A549 (cell line): ENCODE data around the gene ARHGAP25. TPM values are rescaled to one million over a fixed set of nuclear protein-coding genes. Genes with fewer than 3 reads are reported as not detected.

Experiments used
- ATAC-seq, 2 experiments: fragments of 200-7000 bp in 1 of 2; fragments of >200 bp in 1 of 2; cut with Nextera tagmentation in 1 of 2; cut with Tn5 transposase in 1 of 2; 3 replicates each; pipeline versions ENCODE4 v1.8.0 to v1.9.1; 2018 to 2020; ENCODE audit warnings: mild to moderate bottlenecking in 1 of 2, moderate library complexity in 1 of 2
- CTCF ChIA-PET: fragments of 300-600 bp; sonication (Branson Sonifier 250); formaldehyde crosslinking; extraction: SDS; loops from one replicate; lab custom pipeline; 2021; ENCODE audit warnings: antibody characterized with exemption, inconsistent platforms; lab: Yijun Ruan, JAX
- POLR2A ChIA-PET: fragments of 350-600 bp; formaldehyde crosslinking; extraction: SDS; loops from one replicate; lab custom pipeline; 2021; ENCODE audit warnings: antibody characterized with exemption, inconsistent platforms; lab: Yijun Ruan, JAX
- DNase-seq, 2 experiments: peaks; one replicate each; pipeline versions ENCODE4 v3.0.0 to v3.0.0-alpha.2; 2011 to 2016; ENCODE audit warnings: low read depth in 1 of 2, low spot score in 1 of 2
- FAIRE-seq: peaks from 2 replicates; lab custom pipeline; 2011; peaks lifted over from hg19 to GRCh38; lab: Jason Lieb, UNC
- H3K27ac ChIP-seq, 2 experiments: fragments of >200 bp; sonication (Bioruptor Twin); formaldehyde crosslinking; 3 replicates each; pipeline ENCODE4 v1.5.1; 2016 to 2017
- H3K4me1 ChIP-seq: fragments of >200 bp; sonication (Bioruptor Twin); formaldehyde crosslinking; 3 replicates; pipeline ENCODE4 v1.6.1; 2016
- H3K4me2 ChIP-seq: fragments of >200 bp; sonication (Bioruptor Twin); formaldehyde crosslinking; 3 replicates; pipeline ENCODE4 v1.6.1; 2016
- H3K4me3 ChIP-seq: fragments of >200 bp; sonication (Bioruptor Twin); formaldehyde crosslinking; 3 replicates; pipeline ENCODE4 v1.5.1; 2016
- H3K9me3 ChIP-seq: fragments of >200 bp; sonication (Bioruptor Twin); formaldehyde crosslinking; 3 replicates; pipeline ENCODE4 v1.6.1; 2016
- BHLHE40 ChIP-seq: IDR thresholded peaks from 2 replicates; pipeline ENCODE4 v1.6.1; 2012; ENCODE audit warnings: low read depth, low read length, inconsistent platforms
- CBX2 ChIP-seq: fragments of 200-600 bp; sonication (generic); IDR thresholded peaks from 2 replicates; pipeline ENCODE4 v1.6.1; 2016; ENCODE audit warnings: low read depth, mild to moderate bottlenecking, borderline replicate concordance
- CBX8 ChIP-seq: fragments of 200-600 bp; sonication (generic); IDR thresholded peaks from 2 replicates; pipeline ENCODE4 v1.6.1; 2016
- CEBPB ChIP-seq, 2 experiments: fragments of >200 bp in 1 of 2; sonication (Bioruptor Twin) in 1 of 2; formaldehyde crosslinking in 1 of 2; IDR thresholded peaks; 2 replicates each; pipeline ENCODE4 v1.6.1; 2012 to 2016
- CHD2 ChIP-seq: fragments of 150-350 bp; IDR thresholded peaks from 2 replicates; pipeline ENCODE4 v1.6.1; 2014; ENCODE audit warnings: low read length; ENCODE audit not compliant: partially characterized antibody
- CHD4 ChIP-seq: fragments of 200-600 bp; sonication (generic); IDR thresholded peaks from 2 replicates; pipeline ENCODE4 v1.6.1; 2016; ENCODE audit warnings: antibody characterized with exemption, mild to moderate bottlenecking, borderline replicate concordance
- EHMT2 ChIP-seq: fragments of 200-600 bp; sonication (generic); IDR thresholded peaks from 2 replicates; pipeline ENCODE4 v1.6.1; 2016; ENCODE audit warnings: antibody characterized with exemption, low read depth, mild to moderate bottlenecking, moderate library complexity
- ESRRA ChIP-seq: fragments of 150-350 bp; IDR thresholded peaks from 2 replicates; pipeline ENCODE4 v1.6.1; 2014; ENCODE audit warnings: mild to moderate bottlenecking, low read length, borderline replicate concordance
- FOXS1 ChIP-seq: fragments of 250-450 bp; sonication (Bioruptor Pico); IDR thresholded peaks from 2 replicates; pipeline ENCODE4 v1.5.0; 2020; ENCODE audit warnings: mild to moderate bottlenecking, moderate library complexity
- HDAC2 ChIP-seq: fragments of 200-600 bp; sonication (generic); IDR thresholded peaks from 2 replicates; pipeline ENCODE4 v1.6.1; 2016
- HEYL ChIP-seq: fragments of 250-450 bp; sonication (Bioruptor Pico); IDR thresholded peaks from 2 replicates; pipeline ENCODE4 v1.8.0; 2021; ENCODE audit warnings: mild to moderate bottlenecking, moderate library complexity
- HOXA7 ChIP-seq: fragments of 250-450 bp; sonication (Bioruptor Pico); IDR thresholded peaks from 2 replicates; pipeline ENCODE4 v1.5.0; 2020; ENCODE audit warnings: mild to moderate bottlenecking, moderate library complexity
- HOXB13 ChIP-seq: fragments of 250-450 bp; sonication (Bioruptor Pico); IDR thresholded peaks from 2 replicates; pipeline ENCODE4 v1.5.0; 2020; ENCODE audit warnings: low read depth, mild to moderate bottlenecking, moderate library complexity
- JUN ChIP-seq, 2 experiments: fragments of >200 bp; sonication (Bioruptor Twin); formaldehyde crosslinking; IDR thresholded peaks; 2 replicates in 1 of 2; 3 replicates in 1 of 2; pipeline ENCODE4 v1.6.1; 2016 to 2017
- JUNB ChIP-seq: fragments of >200 bp; sonication (Bioruptor Twin); formaldehyde crosslinking; IDR thresholded peaks from 2 replicates; pipeline ENCODE4 v1.6.1; 2016
- KDM1A ChIP-seq: fragments of 200-600 bp; sonication (generic); IDR thresholded peaks from 2 replicates; pipeline ENCODE4 v1.6.1; 2016; ENCODE audit warnings: low read depth, mild to moderate bottlenecking
- MAZ ChIP-seq: fragments of 150-350 bp; IDR thresholded peaks from 2 replicates; pipeline ENCODE4 v1.6.1; 2014; ENCODE audit warnings: antibody characterized with exemption, low read depth, low read length, borderline replicate concordance
- MYC ChIP-seq: IDR thresholded peaks from 2 replicates; pipeline ENCODE4 v1.6.1; 2012; ENCODE audit warnings: mild to moderate bottlenecking, inconsistent platforms, low read length, improper control_type of control experiment, borderline replicate concordance
- PHF8 ChIP-seq: fragments of 200-600 bp; sonication (generic); IDR thresholded peaks from 2 replicates; pipeline ENCODE4 v1.6.1; 2016; ENCODE audit warnings: low read depth, mild to moderate bottlenecking, antibody characterized with exemption, moderate library complexity, borderline replicate concordance
- RAD21 ChIP-seq, 2 experiments: fragments of >200 bp in 1 of 2; sonication (Bioruptor Twin) in 1 of 2; formaldehyde crosslinking in 1 of 2; IDR thresholded peaks in 1 of 2; conservative IDR thresholded peaks in 1 of 2; 2 replicates in 1 of 2; 3 replicates in 1 of 2; pipeline ENCODE4 v1.6.1; 2012 to 2018; ENCODE audit warnings: inconsistent platforms in 1 of 2
- RFX5 ChIP-seq: fragments of 450-650 bp; IDR thresholded peaks from 2 replicates; pipeline ENCODE4 v1.7.1; 2014; ENCODE audit warnings: antibody characterized with exemption, mild to moderate bottlenecking, moderate library complexity
- SREBF2 ChIP-seq: fragments of 450-650 bp; IDR thresholded peaks from 2 replicates; pipeline ENCODE4 v1.6.1; 2014; ENCODE audit warnings: mild to moderate bottlenecking, moderate library complexity
- ZC3H11A ChIP-seq: fragments of 450-650 bp; IDR thresholded peaks from 2 replicates; pipeline ENCODE4 v1.6.1; 2014; ENCODE audit warnings: antibody characterized with exemption, mild to moderate bottlenecking
- WGBS: methylation state at CpG from one replicate; pipeline ENCODE4 v1.1.6; 2017; ENCODE audit errors: missing lambda C conversion rate; 5-methylcytosine and 5-hydroxymethylcytosine counted together
- polyA plus RNA-seq, 4 experiments: library from polyadenylated mRNA; depleted of rRNA in 3 of 4; stranded (reverse); fragments of >200 nt; fragmentation: RNase III in 1 of 4; extraction: RNeasy Plus Mini Kit Qiagen cat#74134 plus additional on column Dnase treatment in 1 of 4; gene quantifications; 2 replicates in 3 of 4; 3 replicates in 1 of 4; pipeline ENCODE4 v1.2.3, GENCODE V29; 2011 to 2017
- TF ChIP-seq, protein P1 (sequence below): fragments of 250-450 bp; sonication (Bioruptor Pico); IDR thresholded peaks from 2 replicates; pipeline ENCODE4 v1.5.0; 2021; ENCODE audit warnings: mild to moderate bottlenecking, moderate library complexity, borderline replicate concordance
- TF ChIP-seq, protein P2 (sequence below): IDR thresholded peaks from 2 replicates; pipeline ENCODE4 v1.6.1; 2012
- TF ChIP-seq, protein P3 (sequence below): fragments of >200 bp; sonication (Bioruptor Twin); formaldehyde crosslinking; IDR thresholded peaks from 3 replicates; pipeline ENCODE4 v1.6.1; 2016

ARHGAP25 gene
- polyA plus RNA-seq, 2 of the 4 experiments (the other 2 are of a cell fraction) = 0.50 to 2.4 TPM

DNA sequence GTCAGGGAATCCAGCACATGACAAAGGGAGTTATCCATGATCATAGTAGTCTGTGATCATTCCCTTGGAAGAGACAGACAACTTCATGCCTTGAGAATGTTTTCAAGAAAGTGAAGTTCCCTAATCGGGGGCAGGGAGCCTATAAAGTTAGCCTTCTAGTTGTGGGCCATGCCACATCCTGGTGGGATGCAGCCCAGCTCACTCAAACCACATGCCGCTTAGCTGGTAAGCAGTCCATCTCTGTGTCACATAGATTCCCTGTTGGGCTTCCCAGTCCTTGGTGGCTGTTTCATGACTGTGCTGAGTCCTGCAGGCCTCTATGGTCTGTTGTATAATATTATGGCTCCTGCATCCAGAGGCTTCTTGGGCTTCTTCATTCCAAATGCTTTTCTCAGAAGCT lies 11.4 kb upstream of the ARHGAP25 start:
- Histone ChIP-seq H3K27ac (no peak overlapping the region), H3K9me3 (no peaks in the 10 kb centered on the region), H3K4me3 (no peak overlapping the region), H3K4me1 (0 out of 3 replicates have a peak, but pooled peaks cover 4% of the 10 kb centered on the region), H3K4me2 (no peak overlapping the region)
- ChIA-PET POLR2A (no interaction called here), CTCF (interaction anchor here (0.6 to 7.0 kb wide), 11 partner anchors 14 to 282 kb away, joined by 3 to 31 read pairs (median 5); no protein-coding TSS in a partner anchor)
- DNase-seq = no peak
- FAIRE-seq = no peak
- WGBS = 58% methylated on average over 2 of the region's 2 CpGs
- no peak for TF ChIP-seq BHLHE40
- no peak for TF ChIP-seq HOXA7 (CRISPR knock-in tag)
- no peak for TF ChIP-seq CHD2
- TF ChIP-seq FOXS1 (CRISPR knock-in tag) = no peak
- TF ChIP-seq EHMT2 = no peak
- TF ChIP-seq, protein P1, sequence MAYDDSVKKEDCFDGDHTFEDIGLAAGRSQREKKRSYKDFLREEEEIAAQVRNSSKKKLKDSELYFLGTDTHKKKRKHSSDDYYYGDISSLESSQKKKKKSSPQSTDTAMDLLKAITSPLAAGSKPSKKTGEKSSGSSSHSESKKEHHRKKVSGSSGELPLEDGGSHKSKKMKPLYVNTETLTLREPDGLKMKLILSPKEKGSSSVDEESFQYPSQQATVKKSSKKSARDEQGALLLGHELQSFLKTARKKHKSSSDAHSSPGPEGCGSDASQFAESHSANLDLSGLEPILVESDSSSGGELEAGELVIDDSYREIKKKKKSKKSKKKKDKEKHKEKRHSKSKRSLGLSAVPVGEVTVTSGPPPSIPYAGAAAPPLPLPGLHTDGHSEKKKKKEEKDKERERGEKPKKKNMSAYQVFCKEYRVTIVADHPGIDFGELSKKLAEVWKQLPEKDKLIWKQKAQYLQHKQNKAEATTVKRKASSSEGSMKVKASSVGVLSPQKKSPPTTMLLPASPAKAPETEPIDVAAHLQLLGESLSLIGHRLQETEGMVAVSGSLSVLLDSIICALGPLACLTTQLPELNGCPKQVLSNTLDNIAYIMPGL (CRISPR knock-in tag) = no peak
- no peak for TF ChIP-seq JUN (IDR thresholded peaks at IDR 0.05)
- no peak for TF ChIP-seq MAZ
- TF ChIP-seq ESRRA = no peak
- TF ChIP-seq SREBF2 = no peak
- TF ChIP-seq CBX2 = no peak
- no peak for TF ChIP-seq KDM1A
- TF ChIP-seq RFX5 = no peak
- TF ChIP-seq RAD21 (conservative IDR thresholded peaks at IDR 0.05 in 1 of 2, IDR thresholded peaks at IDR 0.05 in 1 of 2) = no peak
- TF ChIP-seq JUNB = no peak
- TF ChIP-seq HDAC2 = no peak
- TF ChIP-seq, protein P2, sequence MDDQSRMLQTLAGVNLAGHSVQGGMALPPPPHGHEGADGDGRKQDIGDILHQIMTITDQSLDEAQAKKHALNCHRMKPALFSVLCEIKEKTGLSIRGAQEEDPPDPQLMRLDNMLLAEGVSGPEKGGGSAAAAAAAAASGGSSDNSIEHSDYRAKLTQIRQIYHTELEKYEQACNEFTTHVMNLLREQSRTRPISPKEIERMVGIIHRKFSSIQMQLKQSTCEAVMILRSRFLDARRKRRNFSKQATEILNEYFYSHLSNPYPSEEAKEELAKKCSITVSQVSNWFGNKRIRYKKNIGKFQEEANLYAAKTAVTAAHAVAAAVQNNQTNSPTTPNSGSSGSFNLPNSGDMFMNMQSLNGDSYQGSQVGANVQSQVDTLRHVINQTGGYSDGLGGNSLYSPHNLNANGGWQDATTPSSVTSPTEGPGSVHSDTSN = no peak
- TF ChIP-seq MYC = no peak
- ATAC-seq = no peak; a peak in 1 of 6 replicates

DNA sequence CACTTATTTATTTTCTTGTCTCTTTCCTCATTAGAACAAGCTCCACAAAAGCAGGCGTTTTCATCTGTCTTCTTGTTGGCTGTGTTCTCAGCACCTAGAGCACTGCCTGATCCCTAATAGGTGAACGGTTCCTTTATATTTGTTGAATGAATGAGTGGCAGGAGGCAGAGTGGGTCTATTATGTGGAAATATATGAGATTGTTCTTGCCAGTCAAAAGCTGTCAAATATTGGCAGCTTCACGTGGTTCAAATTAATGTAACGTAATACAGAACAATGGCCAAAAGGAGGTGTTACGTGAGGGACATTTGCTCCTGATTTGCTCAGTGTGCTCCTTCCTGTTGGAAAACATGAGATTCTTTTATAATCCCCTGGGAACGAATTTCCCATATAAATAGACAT lies 8.5 kb upstream of the ARHGAP25 start:
- ChIA-PET POLR2A (no interaction called here), CTCF (interaction anchor here (0.7 to 7.0 kb wide), 6 partner anchors 8 to 263 kb away, joined by 3 to 31 read pairs (median 13); partner anchors contain the start of gene ARHGAP25)
- no peak overlapping the region for H3K4me3 ChIP-seq
- 62% methylated on average over 6 of the region's 6 CpGs for WGBS
- no peak overlapping the region for H3K4me2 ChIP-seq
- FAIRE-seq (no peak), ATAC-seq (no peak), DNase-seq (no peak)
- TF ChIP-seq CEBPB (IDR thresholded peaks at IDR 0.05) = no peak
- TF ChIP-seq ZC3H11A = no peak
- TF ChIP-seq HOXB13 (CRISPR knock-in tag) = no peak
- no peak for TF ChIP-seq KDM1A
- no peak for TF ChIP-seq CHD4
- TF ChIP-seq, protein P3, sequence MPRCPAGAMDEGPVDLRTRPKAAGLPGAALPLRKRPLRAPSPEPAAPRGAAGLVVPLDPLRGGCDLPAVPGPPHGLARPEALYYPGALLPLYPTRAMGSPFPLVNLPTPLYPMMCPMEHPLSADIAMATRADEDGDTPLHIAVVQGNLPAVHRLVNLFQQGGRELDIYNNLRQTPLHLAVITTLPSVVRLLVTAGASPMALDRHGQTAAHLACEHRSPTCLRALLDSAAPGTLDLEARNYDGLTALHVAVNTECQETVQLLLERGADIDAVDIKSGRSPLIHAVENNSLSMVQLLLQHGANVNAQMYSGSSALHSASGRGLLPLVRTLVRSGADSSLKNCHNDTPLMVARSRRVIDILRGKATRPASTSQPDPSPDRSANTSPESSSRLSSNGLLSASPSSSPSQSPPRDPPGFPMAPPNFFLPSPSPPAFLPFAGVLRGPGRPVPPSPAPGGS = no peak
- no peak for TF ChIP-seq RAD21 (conservative IDR thresholded peaks at IDR 0.05 in 1 of 2, IDR thresholded peaks at IDR 0.05 in 1 of 2)
- TF ChIP-seq, protein P1 (CRISPR knock-in tag) = no peak
- no peak for TF ChIP-seq HEYL (CRISPR knock-in tag)
- TF ChIP-seq PHF8 = no peak
- TF ChIP-seq CBX8 = no peak
- H3K27ac ChIP-seq = no peak overlapping the region
- peaks cover 9% of the 10 kb centered on the region; the same call in 1 of the 3 replicates for H3K4me1 ChIP-seq
- no peaks in the 10 kb centered on the region for H3K9me3 ChIP-seq
